ENCODE results near the gene BAAT.

DNA sequence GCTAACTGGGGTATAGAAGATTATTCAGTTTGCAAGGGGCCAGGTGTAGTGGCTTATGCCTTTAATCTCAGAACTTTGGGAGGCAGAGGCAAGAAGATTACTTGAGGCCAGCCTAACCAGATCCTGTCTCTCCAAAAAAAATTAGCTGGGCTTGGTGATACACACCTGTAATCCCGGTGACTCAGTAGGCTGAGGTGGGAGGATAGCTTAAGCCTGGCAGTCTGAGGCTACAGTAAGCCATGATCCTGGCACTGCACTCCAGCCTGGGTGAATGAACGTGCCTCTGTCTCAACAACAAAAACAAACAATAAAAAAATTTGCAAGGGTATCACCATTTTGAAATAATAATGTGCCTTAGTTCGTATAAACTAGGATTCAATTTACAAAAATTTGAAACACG lies 51.3 kb downstream of the BAAT start:
- TF ChIP-seq, protein P1, sequence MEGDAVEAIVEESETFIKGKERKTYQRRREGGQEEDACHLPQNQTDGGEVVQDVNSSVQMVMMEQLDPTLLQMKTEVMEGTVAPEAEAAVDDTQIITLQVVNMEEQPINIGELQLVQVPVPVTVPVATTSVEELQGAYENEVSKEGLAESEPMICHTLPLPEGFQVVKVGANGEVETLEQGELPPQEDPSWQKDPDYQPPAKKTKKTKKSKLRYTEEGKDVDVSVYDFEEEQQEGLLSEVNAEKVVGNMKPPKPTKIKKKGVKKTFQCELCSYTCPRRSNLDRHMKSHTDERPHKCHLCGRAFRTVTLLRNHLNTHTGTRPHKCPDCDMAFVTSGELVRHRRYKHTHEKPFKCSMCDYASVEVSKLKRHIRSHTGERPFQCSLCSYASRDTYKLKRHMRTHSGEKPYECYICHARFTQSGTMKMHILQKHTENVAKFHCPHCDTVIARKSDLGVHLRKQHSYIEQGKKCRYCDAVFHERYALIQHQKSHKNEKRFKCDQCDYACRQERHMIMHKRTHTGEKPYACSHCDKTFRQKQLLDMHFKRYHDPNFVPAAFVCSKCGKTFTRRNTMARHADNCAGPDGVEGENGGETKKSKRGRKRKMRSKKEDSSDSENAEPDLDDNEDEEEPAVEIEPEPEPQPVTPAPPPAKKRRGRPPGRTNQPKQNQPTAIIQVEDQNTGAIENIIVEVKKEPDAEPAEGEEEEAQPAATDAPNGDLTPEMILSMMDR (IDR thresholded peaks at IDR 0.05; ENCODE audit: low read depth, low read length, poor library complexity, severe bottlenecking) = no peak
- no peak for TF ChIP-seq EZH2phosphoT487 (IDR thresholded peaks at IDR 0.05; ENCODE audit: borderline replicate concordance, low read length)

All from DOHH2 (cell line).